ENCODE measurements around the gene COX7A2L.
"Not testable (repeated sequence)": the region's sequence is repeated elsewhere in the genome, so short reads cannot be mapped to it uniquely, and the experiment has no call there.

COX7A2L gene

DNA sequence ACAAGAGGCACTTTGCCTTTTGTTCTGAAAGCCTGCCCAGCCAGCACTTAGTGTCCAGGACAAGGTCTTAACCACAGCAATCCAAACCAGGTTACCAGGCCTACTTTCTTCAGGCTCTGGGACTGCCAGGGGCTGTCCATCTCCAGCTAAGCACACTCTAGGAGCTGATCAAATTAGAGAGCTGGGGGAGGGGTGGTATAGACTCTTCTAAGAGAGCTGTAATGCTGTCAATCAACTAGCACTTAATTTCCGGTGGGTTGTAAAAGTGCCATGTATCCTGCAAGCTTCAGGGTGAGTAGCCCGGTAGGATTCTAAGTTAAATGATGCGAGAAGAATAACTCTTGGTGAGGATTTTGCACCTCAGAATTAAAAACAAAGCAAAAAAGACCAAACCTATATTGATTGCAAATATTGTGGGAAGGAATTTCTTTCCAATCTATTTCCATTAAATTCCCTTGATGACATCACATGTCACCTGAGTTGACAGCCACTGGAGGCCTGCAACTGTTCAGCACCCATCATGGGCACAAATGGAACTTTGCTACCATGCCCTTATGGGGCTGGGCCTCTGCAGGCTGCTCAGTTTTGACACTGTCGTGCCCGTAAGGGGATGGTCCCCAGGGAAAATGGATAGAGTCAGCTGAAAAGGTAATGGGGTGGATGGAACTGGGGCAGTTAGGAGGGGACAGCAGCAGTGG lies 8.7 kb upstream of the COX7A2L start:
- peak; percentile 57 for DNase-seq

DNA sequence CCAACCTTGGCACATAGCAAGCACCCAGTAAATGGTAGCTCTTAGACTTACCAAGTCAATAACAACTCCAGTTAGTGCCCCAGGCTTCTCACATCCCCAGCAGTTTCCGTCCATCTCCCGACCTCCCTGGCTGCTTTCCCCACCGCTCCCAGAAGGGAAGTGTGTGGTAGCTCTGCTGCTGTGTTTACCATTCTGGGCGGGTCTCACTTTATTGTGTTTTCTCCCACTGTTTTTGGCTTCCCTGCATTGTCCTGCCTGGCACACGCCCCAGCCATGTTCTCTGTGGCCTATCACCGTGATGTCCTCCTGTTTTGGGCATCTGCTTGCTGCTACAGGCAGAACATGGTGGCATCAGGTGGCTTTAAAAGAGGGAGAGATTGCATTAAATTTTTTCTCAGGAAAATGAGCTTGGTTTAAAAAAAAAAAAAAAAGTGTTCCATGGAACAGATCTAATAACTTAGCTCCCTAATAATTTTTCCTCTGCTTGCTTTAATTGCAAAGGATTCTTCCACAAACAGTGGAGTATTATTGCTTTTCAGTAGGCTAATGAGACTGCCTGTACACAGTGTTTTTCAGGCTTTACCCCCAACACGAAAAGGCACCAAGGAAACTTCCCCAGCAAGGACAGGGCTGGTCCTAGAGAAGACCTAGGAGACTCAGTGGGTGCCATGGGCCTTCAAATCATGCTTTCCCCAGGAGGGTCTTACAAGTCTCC lies 8.0 kb upstream of the COX7A2L start:
- no peak for DNase-seq

DNA sequence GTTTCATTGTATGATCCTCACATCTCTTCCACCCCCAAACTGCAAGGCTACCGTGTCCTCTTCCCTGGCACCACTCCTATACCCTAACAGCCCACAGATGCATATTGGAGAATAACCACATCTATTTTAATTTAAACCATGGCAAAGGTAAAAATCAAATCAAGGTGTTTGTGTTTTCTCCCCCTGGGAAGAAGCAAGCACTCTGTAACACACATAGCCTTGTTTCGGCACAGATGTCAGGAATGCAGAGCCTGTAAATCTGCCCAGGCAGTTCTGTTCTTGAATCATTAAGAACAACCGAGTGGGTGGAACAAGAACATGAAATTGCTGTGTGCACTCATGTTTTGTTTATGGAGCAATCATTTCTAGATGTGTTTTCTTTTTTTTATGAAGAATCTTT lies 6.8 kb upstream of the COX7A2L start:
- DNase-seq = peak; percentile 54

DNA sequence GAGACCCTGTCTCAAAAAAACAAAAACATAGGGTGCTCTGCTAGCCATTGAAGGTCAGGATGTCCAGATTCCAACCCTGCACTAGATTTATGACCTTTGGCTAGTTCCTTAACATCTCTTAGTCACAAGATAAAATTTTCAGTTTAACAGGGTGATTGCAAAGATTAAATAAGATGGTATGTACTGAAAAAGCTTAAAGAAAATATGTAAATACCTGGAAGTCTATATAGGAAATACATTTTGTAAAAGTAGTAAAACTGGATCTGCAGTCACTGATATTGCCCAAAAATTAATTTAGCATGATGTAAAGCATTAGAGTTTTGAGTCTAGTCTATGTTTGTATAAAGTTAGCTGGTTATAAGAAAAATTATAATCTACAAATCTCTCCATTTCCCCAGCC lies 5.4 kb upstream of the COX7A2L start:
- DNase-seq = no peak

DNA sequence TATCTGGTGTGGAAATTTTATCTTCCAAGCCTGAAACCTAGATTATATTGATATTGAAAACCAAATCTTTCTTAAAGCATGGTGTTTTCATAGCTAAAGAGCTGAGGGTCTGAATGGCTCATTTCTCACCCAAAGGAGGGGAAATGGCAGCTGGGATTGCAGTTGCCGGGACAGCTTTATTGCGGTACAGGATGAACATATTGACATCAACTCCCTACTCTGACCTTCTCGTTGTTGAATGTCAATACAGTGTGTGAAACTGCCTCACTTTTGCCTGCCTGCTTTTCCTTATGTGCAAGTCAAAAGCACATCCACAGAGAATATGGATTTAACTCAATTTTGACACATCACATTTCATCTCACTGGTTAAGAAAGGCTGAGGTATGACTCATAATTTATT lies 3.6 kb upstream of the COX7A2L start:
- no peak for DNase-seq

DNA sequence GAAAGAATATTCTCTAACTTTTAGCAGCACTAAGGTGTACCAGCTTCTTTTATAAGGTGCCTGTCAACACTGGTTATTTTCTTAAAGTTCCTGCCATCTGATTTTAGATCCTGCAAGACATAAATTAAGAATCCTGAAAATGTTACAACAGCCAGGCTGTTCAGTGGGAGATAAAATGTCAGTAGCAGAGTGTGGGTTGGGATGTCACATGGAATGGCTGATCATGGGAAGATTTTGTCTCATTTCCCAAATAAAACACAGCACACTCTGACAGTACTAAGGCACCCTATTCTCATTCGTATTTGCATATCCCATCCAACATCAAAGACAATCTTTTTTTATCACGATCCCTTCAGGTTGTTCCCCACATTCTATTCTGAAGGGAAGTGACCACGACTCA lies 2.4 kb upstream of the COX7A2L start:
- no peak for DNase-seq

DNA sequence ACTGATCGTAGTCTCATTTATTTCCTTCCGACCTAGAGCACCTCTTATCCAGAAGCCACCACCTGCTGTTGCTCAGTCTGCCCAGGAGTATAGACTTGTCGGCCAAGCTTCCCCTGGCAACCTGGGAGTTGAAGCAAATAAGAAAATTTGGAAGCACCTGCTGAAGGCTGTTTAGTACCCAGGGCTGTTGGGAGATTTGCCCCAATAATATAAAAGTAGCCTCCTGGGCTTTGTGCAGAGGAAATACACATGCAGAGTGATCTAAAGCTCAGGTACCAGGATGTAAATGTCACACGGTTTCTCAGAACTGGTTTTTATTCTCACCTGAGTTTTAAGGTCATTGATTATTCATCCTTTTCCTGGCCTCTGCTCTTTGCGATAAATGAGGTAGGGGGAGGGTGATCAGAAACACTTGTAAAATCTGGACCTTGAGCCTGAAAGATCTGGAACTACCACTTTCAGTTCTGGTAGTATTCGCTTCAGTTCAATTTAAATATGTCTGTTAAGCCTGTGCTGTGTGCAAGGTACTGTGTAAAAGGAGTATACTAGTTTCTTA lies 789 bp upstream of the COX7A2L start:
- DNase-seq = no peak

DNA sequence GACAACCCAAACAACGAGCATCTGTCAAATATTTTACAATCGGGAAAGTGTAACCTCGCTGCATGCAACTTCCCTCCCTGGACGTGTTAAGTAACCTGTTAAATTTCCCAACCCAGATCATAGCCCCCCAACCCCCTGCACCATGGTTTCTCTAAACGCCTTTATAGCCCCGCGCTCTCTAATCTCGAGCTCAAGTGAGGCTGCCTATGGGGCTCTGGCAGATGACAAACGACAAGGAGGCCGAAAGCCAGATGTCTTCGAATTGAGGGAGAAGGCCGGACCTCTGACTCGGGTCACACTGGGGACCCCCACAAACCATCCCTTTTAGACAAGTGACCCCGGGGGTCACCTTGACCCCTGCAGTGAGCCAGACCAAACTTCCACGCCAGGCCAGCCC lies 526 bp downstream of the COX7A2L start:
- no peak for DNase-seq

DNA sequence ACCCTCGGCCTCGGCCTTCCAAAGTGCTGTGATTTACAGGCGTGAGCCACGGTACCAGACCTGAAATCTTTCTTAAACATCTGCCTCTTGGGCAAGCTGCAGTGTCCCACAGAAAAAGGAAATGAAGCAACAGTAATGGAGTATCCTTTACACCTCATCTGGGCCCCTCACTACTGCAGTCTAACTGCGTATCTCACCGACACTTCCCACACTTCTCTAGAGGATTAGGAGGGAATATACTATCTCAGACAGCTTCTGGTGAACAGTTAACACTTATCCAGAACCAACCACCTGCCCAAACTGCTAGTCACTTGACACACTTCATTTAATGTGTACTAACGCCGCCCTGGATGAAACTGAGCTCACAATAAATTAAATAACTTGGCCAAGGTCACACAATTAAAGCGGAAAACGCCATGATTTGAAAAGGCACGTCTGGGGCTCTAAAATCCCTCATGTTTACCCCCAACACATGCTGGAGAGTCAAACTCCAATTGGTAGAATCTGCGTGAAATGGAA lies 993 bp downstream of the COX7A2L start:
- DNase-seq = no peak

DNA sequence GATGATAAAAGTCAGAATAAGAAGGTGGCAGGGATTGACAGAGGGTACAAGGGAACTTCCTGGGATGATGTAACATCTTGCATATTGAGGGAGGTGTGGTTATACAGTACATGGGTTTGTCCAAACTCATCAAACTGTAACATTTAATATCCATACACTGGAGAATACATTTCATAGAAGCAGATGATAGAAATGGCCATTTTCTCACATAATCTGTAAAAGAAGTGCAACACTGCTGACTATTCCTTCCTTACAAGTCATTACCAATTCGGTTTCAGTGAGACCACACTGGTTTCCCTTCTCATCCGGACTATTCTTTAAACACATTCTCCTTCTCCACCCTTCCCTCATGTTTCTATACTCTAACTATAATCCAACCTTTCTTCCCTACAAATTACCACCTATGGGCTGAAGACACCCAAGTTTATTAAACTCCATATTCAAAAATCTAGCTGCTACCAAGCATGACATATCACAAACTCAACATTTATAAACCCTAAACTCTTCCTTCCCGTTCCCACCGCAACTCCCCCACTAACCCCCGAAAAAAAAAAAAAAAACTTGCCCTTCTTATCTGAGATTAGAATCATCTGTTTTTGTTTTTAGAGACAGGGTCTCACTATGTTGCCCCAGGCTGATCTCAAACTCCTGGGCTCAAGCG lies 1.6 kb downstream of the COX7A2L start:
- no peak for DNase-seq

DNA sequence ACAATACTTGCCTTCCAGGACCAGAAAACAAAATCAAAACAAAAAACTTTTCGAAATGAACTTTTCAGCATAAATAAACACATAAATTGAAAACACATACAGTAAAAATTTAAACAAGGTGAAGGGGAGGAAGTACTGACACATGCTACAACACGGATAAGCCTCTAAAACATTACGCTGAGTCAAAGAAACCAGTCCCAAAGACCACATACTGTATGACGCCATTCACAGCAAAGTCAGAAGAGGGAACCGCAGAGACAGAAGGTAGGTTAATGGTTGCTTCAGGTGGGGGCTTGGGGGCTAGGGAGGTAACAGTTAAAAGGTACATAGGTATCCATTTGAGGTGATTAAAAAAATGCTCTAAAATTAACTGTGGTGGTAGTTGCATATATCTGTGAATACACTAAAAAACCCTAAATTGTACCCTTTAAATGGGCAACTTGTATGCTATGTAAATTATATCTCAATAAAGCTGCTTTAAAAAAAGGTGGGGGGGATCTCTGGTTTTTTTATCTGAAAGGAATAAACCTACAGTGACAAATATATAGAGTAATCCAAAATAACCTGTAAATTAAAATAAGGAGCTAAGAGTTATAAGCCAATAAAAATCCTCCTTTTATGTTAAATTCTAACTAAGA lies 7.1 kb downstream of the COX7A2L start:
- DNase-seq = no peak

DNA sequence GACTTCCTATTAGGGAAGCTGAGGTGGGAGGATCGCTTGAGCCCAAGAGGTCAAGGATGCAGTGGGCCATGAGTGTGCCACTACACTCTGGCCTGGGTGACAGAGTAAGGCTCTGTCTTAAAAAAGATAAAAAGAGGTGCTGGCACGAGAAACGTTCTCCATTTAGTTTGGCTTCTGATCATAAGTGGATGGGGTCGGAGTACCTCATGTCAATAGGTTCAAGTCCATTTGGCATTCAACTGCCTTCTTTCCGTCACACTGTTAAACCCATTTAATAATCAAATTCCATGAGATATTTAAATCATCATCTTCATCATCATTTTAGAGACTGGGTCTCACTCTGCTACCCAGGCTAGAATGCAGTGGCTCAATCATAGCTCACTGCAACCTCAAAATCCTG lies 9.2 kb downstream of the COX7A2L start:
- no peak for DNase-seq

DNA sequence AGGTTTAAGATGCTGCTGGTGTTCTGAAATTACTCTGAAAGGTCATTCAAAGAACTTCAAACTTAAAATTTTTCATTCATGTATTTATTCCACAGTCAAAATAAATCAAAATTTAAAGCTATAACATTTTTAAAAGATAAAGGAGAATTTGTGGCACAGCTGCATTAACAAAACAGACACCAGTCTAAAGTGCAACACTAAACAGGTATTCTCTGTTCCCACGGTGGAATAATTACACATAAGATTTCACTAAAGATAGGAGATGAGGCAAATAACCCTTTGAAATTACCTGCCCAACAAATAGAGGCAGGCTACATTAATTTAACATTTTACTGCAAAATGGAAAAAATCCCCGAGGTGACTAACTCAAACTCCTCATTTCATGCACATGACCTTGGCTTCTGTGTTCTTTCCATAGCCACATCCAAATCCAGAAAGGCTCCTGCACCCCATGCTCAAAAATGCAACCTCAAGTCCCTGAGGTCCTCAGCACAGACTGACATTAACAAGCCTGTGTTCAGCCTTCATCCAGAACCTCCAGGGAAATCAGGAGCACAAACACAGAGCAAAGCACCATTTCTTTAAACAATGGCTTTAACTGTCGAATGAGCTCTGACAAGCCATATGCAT lies 10.5 kb downstream of the COX7A2L start:
- no peak for DNase-seq

DNA sequence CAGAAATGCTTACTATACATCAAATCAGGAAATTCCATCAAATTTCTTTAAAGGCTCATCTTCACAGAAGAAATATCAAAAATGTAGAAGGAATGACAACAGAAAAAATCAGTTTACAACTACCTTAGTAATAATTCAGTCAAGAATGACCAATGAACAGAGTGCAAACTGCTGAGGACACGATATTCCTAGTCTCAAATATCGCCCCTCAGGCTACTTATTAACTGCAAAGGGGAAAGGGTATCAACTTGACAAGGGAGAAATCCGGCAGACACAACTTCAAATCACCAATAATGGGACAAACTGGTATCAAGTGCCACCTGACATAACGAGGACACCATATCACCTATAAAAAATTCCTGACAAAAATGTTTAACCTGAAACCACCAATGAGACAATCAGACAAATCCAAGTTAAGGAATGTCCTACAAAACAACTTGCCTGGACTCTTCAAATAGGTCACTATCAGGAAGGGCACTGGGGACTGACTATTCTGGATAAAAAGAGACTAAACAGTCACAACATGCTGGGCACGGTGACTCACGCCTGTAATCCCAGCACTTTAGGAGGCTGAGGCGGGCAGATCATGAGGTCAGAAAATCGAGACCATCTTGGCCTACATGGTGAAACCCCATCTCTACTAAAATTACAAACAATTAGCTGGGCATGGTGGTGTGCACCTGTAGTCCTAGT lies 12.8 kb downstream of the COX7A2L start:
- DNase-seq = no peak

DNA sequence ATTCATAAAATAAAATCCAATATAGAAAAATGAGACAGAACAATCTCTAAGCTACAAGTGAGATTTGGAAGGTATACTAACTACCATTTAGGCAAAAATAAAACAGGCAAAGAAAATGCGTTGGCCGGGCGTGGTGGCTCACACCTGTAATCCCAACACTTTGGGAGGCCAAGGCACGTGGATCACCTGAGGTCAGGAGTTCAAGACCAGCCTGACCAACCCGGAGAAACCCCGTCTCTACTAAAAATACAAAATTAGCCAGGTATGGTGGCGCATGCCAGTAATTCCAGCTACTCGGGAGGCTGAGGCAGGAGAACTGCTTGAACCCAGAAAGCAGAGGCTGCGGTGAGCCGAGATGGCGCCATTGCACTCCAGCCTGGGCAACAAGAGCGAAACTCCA lies 13.5 kb downstream of the COX7A2L start:
- DNase-seq = not testable (repeated sequence)

DNA sequence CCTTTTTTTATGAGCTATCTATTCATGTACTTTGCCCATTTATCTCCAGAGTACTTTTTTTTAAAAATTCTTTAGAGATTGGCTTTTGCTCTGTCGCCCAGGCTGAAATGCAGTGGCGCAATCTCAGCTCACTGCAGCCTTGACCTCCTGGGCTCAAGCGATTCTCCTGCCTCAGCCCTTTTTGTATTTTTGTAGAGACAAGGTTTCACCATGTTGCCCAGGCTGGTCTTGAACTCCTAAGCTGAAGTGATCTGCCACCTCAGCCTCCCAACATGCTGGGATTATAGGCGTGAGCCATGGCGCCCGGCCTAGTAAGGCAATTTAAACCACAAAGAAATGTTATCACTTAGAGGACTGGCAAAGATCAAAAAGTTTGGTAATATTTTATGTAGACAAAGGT lies 14.2 kb downstream of the COX7A2L start:
- DNase-seq = not testable (repeated sequence)

DNA sequence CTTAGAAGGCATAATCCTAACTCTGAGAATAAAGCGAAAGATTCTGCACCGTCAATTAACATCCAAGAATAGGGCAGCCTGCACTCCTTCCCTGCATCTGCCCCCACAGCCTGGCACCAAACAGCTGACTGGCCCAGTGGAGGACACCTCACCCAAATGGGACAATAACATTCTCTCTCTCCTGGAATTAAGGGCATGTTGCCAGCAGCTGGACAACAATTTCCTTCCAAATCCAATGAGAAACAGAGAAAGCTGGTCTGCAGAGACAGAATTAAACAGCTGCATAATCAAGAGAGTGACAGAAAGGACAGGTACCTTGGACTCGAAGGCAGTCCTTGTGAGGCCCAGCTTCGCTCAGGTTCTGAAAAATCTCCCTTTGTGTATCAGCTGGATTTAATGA lies 15.0 kb downstream of the COX7A2L start:
- no peak for DNase-seq

DNA sequence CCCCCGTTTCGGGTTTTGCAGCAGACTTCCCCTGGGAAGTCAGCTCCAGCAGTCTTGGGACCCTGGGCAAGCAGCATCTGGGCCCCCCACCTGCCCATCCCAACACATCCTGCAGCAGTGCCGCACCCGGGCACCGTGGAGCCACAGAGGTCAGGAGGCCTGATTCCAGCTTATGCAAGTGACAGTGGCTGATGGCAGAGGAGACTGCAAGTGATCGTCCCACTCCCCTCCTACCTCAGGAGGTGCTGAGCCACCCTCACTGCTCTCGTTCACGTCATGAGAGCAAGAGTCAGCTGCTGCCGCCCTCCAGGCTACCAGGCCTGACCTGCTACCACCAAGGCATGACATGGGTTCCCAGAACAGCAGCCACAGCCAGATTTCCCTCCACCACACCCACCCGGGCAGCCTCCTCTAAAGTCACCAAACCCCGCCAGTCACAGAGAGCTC lies 18.2 kb downstream of the COX7A2L start:
- DNase-seq = no peak

DNA sequence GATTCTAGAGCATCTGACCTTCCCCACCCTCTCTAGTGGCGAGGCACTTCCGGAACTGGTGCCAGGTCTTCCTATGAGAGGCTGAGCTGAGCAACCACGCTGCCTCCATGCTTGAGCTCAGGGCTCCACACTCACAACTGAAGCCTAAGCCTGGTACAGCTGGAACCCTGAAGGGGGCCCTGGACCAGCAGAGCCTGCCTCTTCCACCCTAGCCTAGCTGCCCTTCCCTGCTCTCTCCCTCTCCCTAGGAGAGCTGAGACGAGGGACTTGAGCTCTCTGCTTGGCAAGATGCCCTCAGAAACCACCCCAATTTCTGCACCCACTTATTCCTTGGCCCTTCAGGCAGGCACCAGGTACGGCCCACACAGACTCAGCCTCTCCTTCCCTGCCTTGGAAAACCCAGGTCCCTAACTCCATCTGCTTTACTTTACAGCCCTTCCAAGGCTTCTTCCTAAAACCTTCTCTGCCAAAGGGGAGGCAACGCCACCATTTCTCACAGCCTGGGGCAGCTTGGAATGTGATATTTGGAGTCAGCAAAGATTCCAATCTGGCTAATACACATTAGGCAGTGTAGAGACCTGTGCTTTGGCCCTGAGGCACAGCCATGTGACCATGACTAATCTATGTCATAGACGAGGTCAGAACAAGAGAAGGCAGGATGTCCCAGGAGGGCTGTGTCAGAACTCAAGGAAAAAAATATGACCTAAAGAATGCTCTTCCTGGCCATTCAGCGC lies 18.8 kb downstream of the COX7A2L start:
- DNase-seq = no peak

DNA sequence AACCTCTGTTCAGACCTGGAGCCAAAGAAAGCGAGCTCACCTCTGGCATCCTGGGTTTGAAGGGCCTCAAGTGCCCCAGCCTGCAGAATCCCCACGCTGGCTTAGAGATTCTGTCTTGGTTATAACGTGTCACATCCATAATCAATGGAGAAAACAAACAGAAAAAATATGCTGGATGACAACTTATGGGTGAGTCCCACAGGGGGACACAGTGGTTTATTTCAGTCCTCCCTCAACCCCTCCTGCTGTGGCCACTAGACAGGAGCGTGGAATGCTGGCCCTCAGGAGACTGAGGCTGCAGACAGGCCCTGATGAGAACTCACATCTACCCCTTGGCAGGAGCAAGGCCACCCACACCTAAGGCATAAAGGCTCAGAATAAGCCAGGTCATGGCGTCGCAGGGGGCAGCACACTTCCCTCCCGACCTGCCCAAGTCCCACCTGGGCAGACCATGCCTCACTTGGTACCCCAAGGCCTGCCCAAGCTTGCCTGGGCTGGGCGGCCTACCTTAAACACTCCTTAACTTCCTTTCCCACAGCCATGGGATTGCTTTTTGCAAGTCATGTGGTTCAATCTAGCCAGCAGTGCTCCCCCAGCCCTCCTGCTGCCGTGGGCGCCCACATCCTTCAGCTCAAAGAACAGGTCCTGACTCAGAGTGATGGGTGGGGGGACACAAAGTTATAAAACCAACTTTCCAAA lies 19.9 kb downstream of the COX7A2L start:
- DNase-seq = no peak
